PC-9 (cell line): ENCODE results near the gene SESN1. TPM values are rescaled to one million over a fixed set of nuclear protein-coding genes. Genes with fewer than 3 reads are reported as not detected.

ENCODE experiments used
- BruUV-seq: library from RNA; stranded (reverse); fragments of 400-500 nt; replicated peaks from 2 replicates; lab custom pipeline; 2021; lab: Mats Ljungman, UMichigan
- CTCF ChIA-PET: fragments of 300-600 bp; sonication (Branson Sonifier 250); formaldehyde crosslinking; loops from one replicate; lab custom pipeline; 2022; ENCODE audit warnings: antibody characterized with exemption; lab: Charles Lee
- POLR2A ChIA-PET: fragments of 300-600 bp; sonication (Branson Sonifier 250); formaldehyde crosslinking; loops from one replicate; lab custom pipeline; 2022; ENCODE audit warnings: antibody characterized with exemption; ENCODE audit not compliant: unreplicated experiment; lab: Charles Lee
- DNase-seq, 2 experiments: peaks; one replicate each; pipeline versions ENCODE4 v3.0.0 to v3.0.0-alpha.2; 2015 to 2022; ENCODE audit warnings: mixed read lengths in 1 of 2
- H2AFZ ChIP-seq: fragments of 200-600 bp; sonication (generic); 2 replicates; pipeline ENCODE4 v1.8.1; 2017; ENCODE audit warnings: antibody characterized with exemption
- H3F3A ChIP-seq: fragments of 200-600 bp; sonication (generic); 2 replicates; pipeline ENCODE4 v1.8.1; 2017; ENCODE audit warnings: antibody characterized with exemption, mild to moderate bottlenecking, low read depth; ENCODE audit not compliant: insufficient read depth
- H3K27ac ChIP-seq: fragments of 200-600 bp; sonication (generic); 2 replicates; pipeline ENCODE4 v1.6.1; 2016; ENCODE audit warnings: mixed run types
- H3K27me3 ChIP-seq: fragments of 200-600 bp; sonication (generic); 2 replicates; pipeline ENCODE4 v1.6.1; 2016; ENCODE audit warnings: low read depth, mixed run types; ENCODE audit not compliant: insufficient read depth
- H3K36me3 ChIP-seq: fragments of 200-600 bp; sonication (generic); 2 replicates; pipeline ENCODE4 v1.6.1; 2016; ENCODE audit warnings: low read depth, mixed run types
- H3K4me1 ChIP-seq: fragments of 200-600 bp; sonication (generic); replicated peaks from 2 replicates; pipeline ENCODE4 v1.6.1; 2016; ENCODE audit warnings: mixed run types; ENCODE audit not compliant: insufficient read depth
- H3K4me2 ChIP-seq: fragments of 200-600 bp; sonication (generic); 2 replicates; pipeline ENCODE4 v1.6.1; 2017; ENCODE audit warnings: mixed run types
- H3K4me3 ChIP-seq: fragments of 200-600 bp; sonication (generic); 2 replicates; pipeline ENCODE4 v1.6.1; 2016; ENCODE audit warnings: mixed run types
- H3K79me2 ChIP-seq: fragments of 200-600 bp; sonication (generic); 2 replicates; pipeline ENCODE4 v1.6.1; 2017; ENCODE audit warnings: low read depth, mixed run types
- H3K9me2 ChIP-seq: fragments of 200-600 bp; sonication (generic); 2 replicates; pipeline ENCODE4 v1.8.1; 2017; ENCODE audit warnings: mild to moderate bottlenecking; ENCODE audit not compliant: insufficient read depth
- H3K9me3 ChIP-seq: fragments of 200-600 bp; sonication (generic); 2 replicates; pipeline ENCODE4 v1.8.1; 2016; ENCODE audit warnings: low read depth; ENCODE audit not compliant: insufficient read depth
- H4K20me1 ChIP-seq: fragments of 200-600 bp; sonication (generic); 2 replicates; pipeline ENCODE4 v1.8.1; 2017; ENCODE audit not compliant: insufficient read depth
- CTCF ChIP-seq: fragments of 200-600 bp; sonication (generic); conservative IDR thresholded peaks from 2 replicates; pipeline ENCODE4 v1.6.1; 2017; ENCODE audit warnings: mixed run types, antibody characterized with exemption, mild to moderate bottlenecking, moderate library complexity
- EZH2 ChIP-seq: fragments of 200-600 bp; sonication (generic); IDR thresholded peaks from 2 replicates; pipeline ENCODE4 v1.8.0; 2017; ENCODE audit warnings: antibody characterized with exemption, low read depth
- intact Hi-C: fragments of 100-400 bp; cut with micrococcal nuclease; formaldehyde crosslinking; loops from one replicate; pipeline ENCODE4 v1.10.0; 2022; ENCODE audit not compliant: unreplicated experiment
- total RNA-seq: library from RNA; stranded (reverse); gene quantifications from 2 replicates; pipeline ENCODE4 v1.2.3, GENCODE V29; 2021

SESN1 gene
- total RNA-seq, 1 experiment from 2014 or later, result 6.5 TPM

GRCh38 chr6:108948181-108948661 is 146.4 kb downstream of the SESN1 start:
- intact Hi-C loops, result loop anchor here (5.0 kb wide), 1 partner anchor 124 kb away; no protein-coding TSS in a partner anchor
- Histone ChIP-seq H3F3A (peaks cover 17% of the 10 kb centered on the region; the same call in 1 of the 2 replicates), H4K20me1 (no peaks in the 10 kb centered on the region), H3K4me1 (peaks cover 33% of the 10 kb centered on the region), H3K9me3 (no peaks in the 10 kb centered on the region), H3K9me2 (no peaks in the 10 kb centered on the region), H3K36me3 (no peaks in the 10 kb centered on the region), H2AFZ (no peak overlapping the region; the same call in 1 of the 2 replicates), H3K27me3 (no peaks in the 10 kb centered on the region), H3K79me2 (no peaks in the 10 kb centered on the region), H3K27ac (peak overlapping the region; percentile 64), H3K4me2 (peak overlapping the region; percentile 56), H3K4me3 (no peak overlapping the region)
- ChIA-PET POLR2A (interaction anchor here (0.7 to 1.0 kb wide), 2 partner anchors 19 to 23 kb away, joined by 3 to 7 read pairs; no protein-coding TSS in a partner anchor), CTCF (interaction anchor here (0.5 to 1.2 kb wide), 4 partner anchors 19 to 281 kb away, joined by 3 to 4 read pairs (median 3); no protein-coding TSS in a partner anchor)
- TF ChIP-seq EZH2 (no peak), CTCF (no peak)
- no TSS peak for BruUV-seq
- DNase-seq, result peak; percentile 45 to 48

- Histone ChIP-seq H2AFZ (no peak overlapping the region), H3F3A (peaks cover 17% of the 10 kb centered on the region; the same call in 1 of the 2 replicates), H3K4me2 (peak overlapping the region; percentile 56), H3K36me3 (no peaks in the 10 kb centered on the region), H3K27me3 (no peaks in the 10 kb centered on the region), H4K20me1 (no peaks in the 10 kb centered on the region), H3K79me2 (no peaks in the 10 kb centered on the region), H3K27ac (peak overlapping the region; percentile 75), H3K4me1 (peaks cover 33% of the 10 kb centered on the region), H3K4me3 (no peak overlapping the region), H3K9me2 (no peaks in the 10 kb centered on the region), H3K9me3 (no peaks in the 10 kb centered on the region)
- no peak for TF ChIP-seq EZH2
- no peak for TF ChIP-seq CTCF
- intact Hi-C loops, result loop anchor here (1.0 to 5.0 kb wide), 3 partner anchors 20 to 125 kb away; no protein-coding TSS in a partner anchor
- BruUV-seq, result no TSS peak
- ChIA-PET CTCF (interaction anchor here (0.5 to 1.2 kb wide), 3 partner anchors 20 to 282 kb away, joined by 3 to 4 read pairs (median 3); no protein-coding TSS in a partner anchor), POLR2A (interaction anchor here (0.7 to 1.0 kb wide), 2 partner anchors 20 to 24 kb away, joined by 3 to 7 read pairs; no protein-coding TSS in a partner anchor)
- peak; percentile 54 to 99 for DNase-seq
These were observed 147.4 kb downstream of the SESN1 start for GRCh38 chr6:108947114-108947854.

GRCh38 chr6:108946695-108947094 is 148.0 kb downstream of the SESN1 start:
- Histone ChIP-seq H3F3A (peaks cover 17% of the 10 kb centered on the region; the same call in 1 of the 2 replicates), H3K9me2 (no peaks in the 10 kb centered on the region), H4K20me1 (no peaks in the 10 kb centered on the region), H3K79me2 (no peaks in the 10 kb centered on the region), H2AFZ (no peak overlapping the region), H3K4me2 (peak overlapping the region; percentile 48), H3K27me3 (no peaks in the 10 kb centered on the region), H3K36me3 (no peaks in the 10 kb centered on the region), H3K4me3 (no peak overlapping the region), H3K9me3 (no peaks in the 10 kb centered on the region), H3K27ac (peak overlapping the region; percentile 75), H3K4me1 (peaks cover 33% of the 10 kb centered on the region)
- no peak for DNase-seq
- ChIA-PET CTCF (interaction anchor here (1.2 kb wide), 1 partner anchor 20 kb away, joined by 3 read pairs; no protein-coding TSS in a partner anchor), POLR2A (no interaction called here)
- BruUV-seq, result no TSS peak
- no peak for TF ChIP-seq CTCF
- intact Hi-C loops, result loop anchor here (1.0 to 5.0 kb wide), 3 partner anchors 21 to 126 kb away; no protein-coding TSS in a partner anchor
